ENCODE measurements around the gene CAPN2.
"Not testable (repeated sequence)": the region's sequence is repeated elsewhere in the genome, so short reads cannot be mapped to it uniquely, and the experiment has no call there.

CAPN2 gene

DNA sequence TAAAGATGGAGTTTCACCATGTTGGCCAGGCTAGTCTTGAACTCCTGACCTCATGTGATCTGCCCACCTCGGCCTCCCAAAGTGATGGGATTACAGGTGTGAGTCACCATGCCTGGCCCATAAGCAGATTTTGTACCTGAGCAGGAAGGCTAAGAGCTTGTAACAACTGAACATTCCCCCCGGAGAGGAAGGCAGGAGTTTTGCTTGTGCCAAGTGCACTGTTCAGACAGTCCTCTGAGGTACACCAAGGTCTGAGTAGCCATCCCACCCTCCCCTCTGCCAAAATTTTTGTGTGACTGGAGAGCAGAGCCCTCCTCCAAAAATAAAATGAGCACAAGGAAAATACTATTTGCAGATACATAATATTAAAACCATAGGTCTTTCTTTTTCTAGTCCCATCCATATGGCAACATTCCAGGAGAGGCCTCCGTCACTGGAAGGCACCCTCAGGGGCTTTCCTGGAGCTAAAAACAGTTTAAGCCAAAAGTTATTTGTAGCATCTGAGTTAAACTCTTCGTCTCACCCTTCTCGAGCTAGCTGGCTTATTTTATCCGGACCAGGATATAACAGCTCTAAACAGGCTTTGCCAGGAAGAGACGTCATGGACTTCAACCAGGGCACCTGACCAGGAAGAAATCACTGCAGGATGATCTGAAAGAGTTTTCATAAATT, 27.2 kb downstream of the CAPN2 start:
- no peak for DNase-seq

DNA sequence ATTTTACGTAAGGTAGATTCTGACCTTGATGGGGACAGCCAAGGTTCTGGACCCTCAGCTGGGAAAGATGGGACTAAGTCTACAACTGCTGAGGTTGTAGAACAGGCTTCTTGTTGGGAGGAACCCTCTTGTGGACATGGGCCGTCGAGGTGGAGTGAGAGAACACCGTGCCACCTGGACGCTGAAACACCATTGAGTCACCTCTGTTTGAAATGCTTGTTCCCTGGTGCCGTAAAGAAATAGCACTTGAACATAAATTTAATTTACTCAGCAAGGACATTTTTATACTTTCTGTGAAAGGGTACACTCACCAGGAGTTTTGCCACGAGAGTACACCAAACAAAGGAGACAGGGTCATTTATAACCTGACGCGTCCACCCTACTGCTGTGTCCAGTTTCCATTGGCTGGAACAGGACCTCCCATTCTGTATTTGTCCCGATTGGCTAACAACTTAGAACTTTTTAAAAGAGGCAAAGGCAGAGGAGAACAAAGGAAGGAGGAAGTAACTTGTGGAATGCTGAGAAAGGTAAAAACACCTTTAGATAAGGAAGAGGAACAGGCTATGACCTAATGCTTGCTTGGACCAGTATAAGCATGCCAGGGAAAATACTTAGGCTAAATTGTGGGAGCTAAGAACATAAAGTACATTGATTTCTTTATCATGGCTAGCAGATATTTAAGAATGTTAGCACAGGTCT, 27.8 kb downstream of the CAPN2 start:
- DNase-seq: not testable (repeated sequence)

DNA sequence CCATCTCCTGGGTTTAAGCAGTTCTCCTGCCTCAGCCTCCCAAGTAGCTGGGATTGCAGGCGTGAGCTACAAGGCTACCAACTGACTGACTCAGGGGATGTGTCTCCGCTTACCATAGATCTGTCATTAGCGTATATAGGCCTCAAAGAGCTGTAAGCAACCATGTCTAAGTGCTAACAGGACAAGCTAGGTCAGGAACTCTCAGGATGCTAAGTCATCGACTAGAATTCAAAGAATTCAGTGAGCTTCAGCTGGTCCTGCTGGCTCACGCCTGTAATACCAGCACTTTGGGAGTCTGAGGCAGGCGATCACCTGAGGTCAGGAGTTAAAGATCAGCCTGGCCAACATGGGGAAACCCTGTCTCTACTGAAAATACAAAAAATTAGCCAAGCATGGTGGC, 29.5 kb downstream of the CAPN2 start:
- no peak for DNase-seq

DNA sequence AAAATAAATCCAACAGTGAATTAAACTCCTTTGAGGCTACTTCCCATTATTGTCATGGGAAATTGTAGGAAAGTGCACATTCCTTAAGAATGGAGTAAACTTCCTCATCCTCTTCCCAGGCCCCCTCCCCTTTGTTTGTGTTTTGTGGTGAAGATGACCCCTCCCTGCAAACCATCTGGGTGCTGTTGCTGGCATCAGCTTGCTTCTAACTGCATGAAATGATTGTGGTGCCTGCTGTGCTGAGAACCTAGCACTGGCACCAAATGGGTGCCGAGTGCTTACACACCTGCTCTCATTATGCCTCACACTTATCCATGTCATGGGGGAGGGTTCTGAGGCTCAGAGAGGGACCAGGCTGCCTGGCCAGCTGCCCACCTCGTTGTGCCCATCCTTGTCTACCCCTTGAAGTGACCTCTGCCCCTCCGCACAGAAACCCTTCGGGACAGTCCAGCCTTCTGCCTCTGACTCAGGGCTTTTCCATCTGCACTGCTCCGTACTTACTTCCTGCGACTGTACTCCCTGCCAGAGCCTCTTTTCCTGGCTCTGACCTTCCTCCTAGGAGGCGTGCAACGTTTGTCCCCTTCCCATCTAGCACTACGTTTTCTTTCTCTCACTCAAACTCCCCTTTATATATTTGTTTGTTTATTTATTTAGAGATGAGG, 30.6 kb downstream of the CAPN2 start:
- no peak for DNase-seq

GRCh38 chr1:223745731-223746130, 33.4 kb downstream of the CAPN2 start:
- DNase-seq: no peak

- DNase-seq: no peak
Observed at GRCh38 chr1:223747838-223748335, 35.5 kb downstream of the CAPN2 start.

DNA sequence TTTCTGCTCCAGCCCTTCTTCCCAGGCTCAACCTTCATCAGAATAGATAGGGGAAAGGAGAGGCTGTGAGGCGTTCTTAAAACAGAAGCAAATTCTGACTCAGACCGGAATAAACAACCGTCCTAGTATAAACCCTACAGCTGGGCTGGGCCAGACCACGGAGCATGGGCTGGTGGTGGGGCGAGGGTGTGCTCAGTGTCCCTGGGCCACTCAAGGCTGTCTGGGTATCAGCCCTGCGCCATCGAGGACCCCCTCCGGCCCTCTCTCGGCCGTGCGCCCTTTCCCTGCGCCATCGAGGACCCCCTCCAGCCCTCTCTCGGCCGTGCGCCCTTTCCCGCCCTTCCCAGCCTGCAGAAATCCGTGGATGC, 36.0 kb downstream of the CAPN2 start:
- DNase-seq: no peak

DNA sequence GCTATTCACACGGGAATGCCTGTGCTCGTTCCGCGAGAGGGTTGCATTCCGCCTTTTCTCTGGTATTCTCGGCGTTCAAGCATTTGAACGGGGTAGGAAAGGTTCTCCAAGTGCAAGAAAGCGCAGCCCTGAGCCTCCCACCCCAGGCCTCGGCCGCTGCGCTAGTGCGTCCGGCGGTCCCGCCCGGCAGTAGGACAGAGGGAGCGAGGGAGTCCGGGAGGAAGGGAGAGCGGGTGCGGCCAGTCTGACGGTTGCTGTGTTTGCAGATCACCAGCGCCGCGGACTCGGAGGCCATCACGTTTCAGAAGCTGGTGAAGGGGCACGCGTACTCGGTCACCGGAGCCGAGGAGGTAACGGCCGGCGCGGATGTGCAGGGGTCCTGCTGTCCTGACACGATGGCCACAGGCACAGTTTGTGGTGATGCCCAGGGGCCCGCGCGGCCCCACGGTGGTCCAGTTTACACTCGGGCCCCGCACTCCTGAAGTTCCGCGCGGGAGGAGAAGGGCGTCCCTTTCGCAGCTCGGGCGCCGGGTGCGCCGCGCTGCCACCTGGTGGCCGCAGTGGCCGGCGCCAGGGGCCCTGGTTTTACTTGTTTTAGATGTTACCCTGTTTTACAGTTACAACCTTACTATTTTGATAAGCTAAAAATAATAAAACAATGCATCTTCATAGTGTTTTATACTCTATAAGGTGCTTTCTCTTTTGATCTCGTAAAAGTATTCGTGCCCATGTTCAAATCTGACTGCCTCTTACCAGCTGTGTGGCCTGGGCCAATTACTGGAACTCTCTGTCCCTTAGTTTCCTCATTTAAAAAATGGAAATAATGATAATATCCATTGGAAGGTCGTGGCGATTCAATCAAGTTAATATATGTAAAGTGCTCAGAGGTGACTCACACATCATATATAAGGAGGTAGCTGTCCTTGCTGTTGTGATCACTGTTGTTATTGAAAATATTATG, 36.7 kb downstream of the CAPN2 start:
- peak; percentile 66 for DNase-seq

DNA sequence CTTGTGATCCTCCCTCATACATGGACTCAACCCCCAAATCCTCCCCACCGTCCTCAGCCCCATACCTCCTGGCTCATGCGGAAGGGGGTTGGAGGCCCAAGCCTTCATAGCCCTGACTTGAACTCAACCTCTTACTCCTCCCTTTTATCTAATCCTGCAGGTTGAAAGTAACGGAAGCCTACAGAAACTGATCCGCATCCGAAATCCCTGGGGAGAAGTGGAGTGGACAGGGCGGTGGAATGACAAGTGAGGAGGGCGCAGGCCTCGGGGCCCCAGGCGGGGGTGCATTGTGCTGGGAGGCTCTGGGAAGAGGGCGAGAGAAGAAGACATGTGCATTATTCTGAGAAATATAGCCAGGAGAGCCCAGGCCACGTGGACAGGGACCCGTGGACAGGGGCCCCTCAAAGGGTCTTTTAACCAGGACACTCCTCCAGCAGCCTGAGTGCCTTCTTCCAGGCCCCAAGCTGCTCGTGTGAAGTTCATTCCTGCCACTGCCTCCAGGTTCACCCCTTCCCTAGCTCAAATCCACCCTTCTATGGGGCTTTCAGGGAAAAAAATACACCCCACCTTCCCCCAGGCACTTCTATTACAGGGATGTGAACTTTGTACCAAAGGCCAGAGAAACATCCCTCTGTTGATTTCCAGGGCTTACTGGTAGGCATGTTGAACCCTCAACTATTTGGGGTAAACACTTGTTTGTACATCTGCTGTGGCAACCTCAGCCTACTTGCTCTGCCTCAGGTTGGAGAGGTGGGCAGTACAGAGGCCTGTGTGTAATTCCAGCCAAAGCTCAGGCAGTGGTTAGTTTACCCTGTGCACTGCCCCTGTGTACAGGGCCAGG, 38.6 kb downstream of the CAPN2 start:
- no peak for DNase-seq

DNA sequence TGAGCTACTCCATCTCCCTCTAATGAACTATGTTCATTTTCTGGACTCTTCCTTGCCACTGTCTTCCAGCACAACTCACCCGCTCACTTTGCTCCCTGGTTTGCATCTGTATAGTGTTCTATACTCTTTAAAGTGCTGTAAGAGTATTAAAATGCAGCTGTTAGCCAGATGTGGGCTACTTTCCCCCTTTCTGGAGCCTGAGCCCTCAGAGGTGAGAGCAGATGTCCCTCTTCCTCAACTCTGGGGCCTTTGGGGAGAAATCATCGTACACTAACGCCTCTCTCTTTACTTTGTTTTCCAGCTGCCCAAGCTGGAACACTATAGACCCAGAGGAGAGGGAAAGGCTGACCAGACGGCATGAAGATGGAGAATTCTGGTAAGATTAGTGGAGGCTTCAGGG, 39.4 kb downstream of the CAPN2 start:
- DNase-seq: no peak

GRCh38 chr1:223752721-223753515, 40.6 kb downstream of the CAPN2 start:
- DNase-seq: no peak

GRCh38 chr1:223754681-223755431, 42.5 kb downstream of the CAPN2 start:
- DNase-seq: no peak

DNA sequence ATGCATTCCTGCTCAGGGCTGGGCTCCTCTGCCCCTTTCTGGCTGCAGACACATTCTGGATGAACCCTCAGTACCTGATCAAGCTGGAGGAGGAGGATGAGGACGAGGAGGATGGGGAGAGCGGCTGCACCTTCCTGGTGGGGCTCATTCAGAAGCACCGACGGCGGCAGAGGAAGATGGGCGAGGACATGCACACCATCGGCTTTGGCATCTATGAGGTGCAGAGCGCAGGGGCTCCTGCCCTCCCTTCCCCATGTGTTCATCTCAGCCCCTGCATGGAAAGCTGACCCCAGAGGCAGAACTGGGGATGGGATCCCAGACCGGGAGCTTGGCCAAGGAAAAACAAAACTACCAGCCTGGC, 43.1 kb downstream of the CAPN2 start:
- no peak for DNase-seq

GRCh38 chr1:223755992-223756775, 43.8 kb downstream of the CAPN2 start:
- DNase-seq: no peak

GRCh38 chr1:223756806-223757700, 44.7 kb downstream of the CAPN2 start:
- no peak for DNase-seq

DNA sequence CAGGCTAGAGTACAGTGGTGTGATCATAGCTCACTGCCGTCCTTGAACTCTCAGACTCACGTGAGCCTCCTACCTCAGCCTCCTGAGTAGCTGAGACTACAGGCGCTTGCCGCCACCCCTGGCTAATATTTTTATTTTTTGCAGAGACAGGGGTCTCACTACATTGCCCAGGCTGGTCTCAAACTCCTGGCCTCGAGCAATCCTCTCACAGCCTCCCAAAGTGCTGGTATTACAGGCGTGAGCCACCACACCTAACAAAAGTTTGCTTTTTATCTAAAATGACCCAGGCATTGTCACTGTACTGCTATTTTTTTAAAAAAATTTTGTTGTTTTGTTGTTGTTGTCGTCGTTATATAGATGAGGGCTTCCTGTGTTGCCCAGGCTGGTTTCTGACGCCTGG, 46.4 kb downstream of the CAPN2 start:
- no peak for DNase-seq

DNA sequence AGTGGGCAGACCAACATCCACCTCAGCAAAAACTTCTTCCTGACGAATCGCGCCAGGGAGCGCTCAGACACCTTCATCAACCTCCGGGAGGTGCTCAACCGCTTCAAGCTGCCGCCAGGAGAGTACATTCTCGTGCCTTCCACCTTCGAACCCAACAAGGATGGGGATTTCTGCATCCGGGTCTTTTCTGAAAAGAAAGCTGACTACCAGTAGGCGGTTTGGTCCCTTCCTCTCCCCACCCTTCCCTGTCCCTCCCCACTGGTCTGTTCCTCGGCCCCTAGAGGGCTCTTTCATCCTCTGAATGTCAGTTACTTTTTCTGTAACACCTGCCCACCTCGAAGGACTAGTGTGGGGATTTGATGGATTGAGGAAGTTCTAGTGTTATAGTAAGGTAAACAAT, 46.9 kb downstream of the CAPN2 start:
- no peak for DNase-seq

DNA sequence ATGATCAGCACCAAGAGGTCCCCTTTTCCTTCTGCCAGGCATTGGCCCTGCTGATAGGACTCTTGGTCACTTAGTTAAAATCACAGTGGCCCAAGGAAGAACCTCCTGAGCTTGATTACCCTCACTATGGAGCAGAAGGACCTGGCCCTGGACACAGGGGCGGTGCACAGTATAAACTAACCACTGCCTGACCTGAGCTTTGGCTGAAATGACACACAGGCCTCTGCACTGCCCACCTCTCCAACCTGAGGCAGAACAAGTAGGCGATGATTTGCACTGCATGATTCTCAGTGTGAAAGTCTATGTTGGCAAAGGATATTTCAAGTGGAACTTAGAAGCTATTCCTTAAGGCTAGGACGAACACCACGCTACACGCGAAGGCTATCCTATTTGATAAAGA, 48.5 kb downstream of the CAPN2 start:
- DNase-seq: no peak

DNA sequence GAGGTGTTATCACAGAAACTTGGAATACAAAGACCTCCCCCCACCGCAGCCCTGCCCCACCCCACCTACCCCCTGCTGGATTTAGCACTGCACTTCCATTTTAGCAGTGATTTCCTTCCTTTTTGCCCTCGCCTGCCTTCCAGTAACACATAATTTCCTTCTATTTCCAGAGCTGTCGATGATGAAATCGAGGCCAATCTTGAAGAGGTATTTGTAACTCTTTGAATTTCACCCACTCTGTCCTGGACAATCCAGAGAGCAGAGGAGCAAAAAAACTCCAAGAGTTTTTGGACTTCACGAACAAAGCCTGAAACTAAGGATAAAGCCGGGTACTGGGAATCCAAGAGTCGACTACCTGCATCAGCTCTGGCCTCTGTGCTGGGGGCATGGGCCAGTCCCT, 49.1 kb downstream of the CAPN2 start:
- DNase-seq: no peak
